HG03565 (cell line): Measurements from ENCODE around the gene ZCWPW1.
"Not testable (repeated sequence)": the region's sequence is repeated elsewhere in the genome, so short reads cannot be mapped to it uniquely, and the experiment has no call there.

Experiments used
- ATAC-seq: cut with Tn5 transposase; IDR thresholded peaks from one replicate; pipeline ENCODE4 v1.9.1; 2021; ENCODE audit warnings: mild to moderate bottlenecking, moderate library complexity; ENCODE audit not compliant: unreplicated experiment

Gene ZCWPW1

GRCh38 chr7:100360135-100360854 is 68.2 kb downstream of the ZCWPW1 start:
- ATAC-seq, result no peak

DNA sequence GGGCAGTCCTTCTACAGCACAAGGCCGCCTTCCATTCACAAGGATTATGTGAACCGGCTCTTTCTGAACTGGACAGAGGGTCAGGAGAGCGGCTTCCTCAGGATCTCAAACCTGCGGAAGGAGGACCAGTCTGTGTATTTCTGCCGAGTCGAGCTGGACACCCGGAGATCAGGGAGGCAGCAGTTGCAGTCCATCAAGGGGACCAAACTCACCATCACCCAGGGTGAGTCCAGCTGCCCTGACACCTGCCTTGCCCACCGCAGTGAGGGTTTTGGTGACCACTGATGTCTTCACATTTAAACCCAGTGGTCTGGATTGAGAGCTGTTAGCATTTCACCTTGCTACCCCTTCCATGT is 69.7 kb downstream of the ZCWPW1 start:
- ATAC-seq, result no peak

DNA sequence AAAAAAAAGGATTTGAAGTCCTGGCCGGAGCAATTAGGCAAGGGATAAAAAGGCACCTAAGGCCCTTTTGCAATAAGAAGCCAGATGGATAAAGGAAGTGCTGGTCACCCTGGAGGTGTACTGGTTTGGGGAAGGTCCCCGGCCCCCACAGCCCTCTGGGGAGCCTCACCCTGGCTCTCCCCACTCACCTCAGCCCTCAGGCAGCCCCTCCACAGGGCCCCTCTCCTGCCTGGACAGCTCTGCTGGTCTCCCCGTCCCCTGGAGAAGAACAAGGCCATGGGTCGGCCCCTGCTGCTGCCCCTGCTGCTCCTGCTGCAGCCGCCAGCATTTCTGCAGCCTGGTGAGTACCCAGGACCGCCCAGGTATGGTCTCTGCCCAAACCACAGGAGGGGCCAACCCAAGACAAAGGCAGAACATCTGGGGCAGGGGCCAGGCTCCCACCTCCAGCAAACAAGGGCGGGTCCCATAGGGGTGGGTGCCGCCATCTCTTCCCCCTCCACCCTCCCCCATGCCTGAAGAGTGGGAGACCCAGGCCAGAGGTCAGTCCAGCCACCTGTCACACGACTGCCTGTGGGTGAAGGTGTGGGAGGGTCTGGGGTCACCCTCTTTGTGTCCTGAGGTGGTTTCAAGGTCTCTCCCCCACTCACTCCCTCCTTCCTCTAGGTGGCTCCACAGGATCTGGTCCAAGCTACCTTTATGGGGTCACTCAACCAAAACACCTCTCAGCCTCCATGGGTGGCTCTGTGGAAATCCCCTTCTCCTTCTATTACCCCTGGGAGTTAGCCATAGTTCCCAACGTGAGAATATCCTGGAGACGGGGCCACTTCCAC is 70.3 kb downstream of the ZCWPW1 start, which contains the start of gene PILRB:
PILRB (plus strand) TSS at position 91 of the 830 bp plus-strand sequence; CDS start at position 277, 186 bp downstream.
- no peak for ATAC-seq

DNA sequence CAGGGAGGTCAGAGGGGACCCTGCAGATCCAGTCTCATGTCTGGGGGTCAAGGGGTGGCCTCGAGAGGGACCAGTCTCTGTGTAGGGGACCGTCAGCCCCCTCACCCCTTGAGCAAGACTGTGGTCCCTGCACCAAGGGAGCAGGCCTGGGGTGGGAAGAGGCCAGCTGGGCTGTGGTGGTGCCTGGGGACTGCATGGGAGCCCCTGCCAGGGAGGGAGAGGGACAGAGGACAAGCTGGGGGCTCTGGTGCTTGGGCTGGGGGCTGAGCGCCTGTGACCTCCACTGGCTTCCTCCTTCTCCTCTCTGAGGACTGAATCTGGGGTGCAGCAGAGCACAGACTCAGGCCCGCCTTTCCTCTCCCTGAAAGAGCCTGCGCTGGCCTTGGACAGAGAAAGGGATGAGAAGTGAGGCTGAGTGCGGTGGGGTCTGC is 71.4 kb downstream of the ZCWPW1 start:
- ATAC-seq, result no peak

- ATAC-seq, result no peak
Measured at GRCh38 chr7:100356416-100357068, 72.0 kb downstream of the ZCWPW1 start.

DNA sequence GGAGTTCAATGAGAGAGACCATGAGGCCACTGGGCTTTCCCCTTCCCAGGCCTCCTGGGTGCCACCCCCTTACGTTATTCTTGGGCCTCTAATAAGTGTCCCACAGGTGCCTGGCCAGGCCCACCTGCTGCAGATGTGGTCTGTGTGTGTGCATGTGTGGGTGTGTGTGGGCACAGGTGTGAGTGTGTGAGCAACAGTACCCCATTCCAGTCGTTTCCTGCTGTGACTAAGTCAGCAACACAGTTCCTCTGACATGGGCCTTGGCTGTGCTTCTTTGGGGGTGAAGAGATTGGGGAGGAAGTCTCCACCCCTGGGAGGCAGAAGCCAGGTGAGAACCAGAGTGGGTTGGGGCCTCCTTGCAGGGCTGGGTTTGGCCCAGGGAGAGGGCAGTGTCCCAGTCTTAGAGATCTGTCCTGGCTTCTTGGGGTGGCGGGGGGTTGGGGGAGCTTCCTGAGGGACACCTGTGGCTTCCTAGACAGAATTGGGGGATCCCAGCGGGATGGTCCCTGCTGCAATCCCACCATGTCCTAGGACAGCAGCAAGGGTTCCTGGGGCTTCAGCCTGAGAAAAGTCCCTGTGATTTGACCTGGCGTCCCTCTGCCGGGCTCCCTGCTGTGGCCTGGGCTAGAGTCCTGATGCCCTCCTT is 74.7 kb downstream of the ZCWPW1 start:
- no peak for ATAC-seq

DNA sequence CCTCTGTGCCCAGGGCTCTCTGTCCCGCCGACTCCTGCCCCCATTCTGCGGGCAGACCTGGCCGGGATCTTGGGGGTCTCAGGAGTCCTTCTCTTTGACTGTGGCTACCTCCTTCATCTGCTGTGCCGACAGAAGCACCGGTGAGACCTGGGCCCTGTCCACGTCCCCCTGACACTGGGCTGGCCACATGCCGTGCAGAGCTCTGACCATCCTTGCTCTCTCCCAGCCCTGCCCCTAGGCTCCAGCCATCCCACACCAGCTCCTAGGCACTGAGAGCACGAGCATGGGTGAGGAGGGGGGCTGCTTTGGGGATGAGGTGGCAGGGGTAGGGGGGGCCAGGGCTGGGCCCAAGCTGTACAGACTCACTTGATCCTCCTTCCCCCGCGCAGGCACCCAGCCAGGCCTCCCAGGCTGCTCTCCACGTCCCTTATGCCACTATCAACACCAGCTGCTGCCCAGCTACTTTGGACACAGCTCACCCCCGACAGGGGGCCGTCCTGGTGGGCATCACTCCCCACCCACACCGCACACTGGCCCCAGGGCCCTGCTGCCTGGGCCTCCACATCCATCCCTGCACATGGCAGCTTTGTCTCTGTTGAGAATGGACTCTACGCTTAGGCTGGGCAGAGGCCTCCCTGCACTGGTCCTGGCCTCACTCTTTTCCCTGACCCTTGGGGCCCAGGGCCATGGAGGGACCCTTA is 75.4 kb downstream of the ZCWPW1 start:
- ATAC-seq, result no peak

GRCh38 chr7:100352230-100352781 is 76.2 kb downstream of the ZCWPW1 start:
- ATAC-seq, result not testable (repeated sequence)

GRCh38 chr7:100351657-100352058 is 76.8 kb downstream of the ZCWPW1 start:
- no peak for ATAC-seq
